ENCODE measurements around the gene CCDC50. TPM values are rescaled to one million over a fixed set of nuclear protein-coding genes. Genes with fewer than 3 reads are reported as not detected.

Gene CCDC50
- total and polyA plus RNA-seq, 4 donors = 23.4 to 119 (median 40.4) TPM

DNA sequence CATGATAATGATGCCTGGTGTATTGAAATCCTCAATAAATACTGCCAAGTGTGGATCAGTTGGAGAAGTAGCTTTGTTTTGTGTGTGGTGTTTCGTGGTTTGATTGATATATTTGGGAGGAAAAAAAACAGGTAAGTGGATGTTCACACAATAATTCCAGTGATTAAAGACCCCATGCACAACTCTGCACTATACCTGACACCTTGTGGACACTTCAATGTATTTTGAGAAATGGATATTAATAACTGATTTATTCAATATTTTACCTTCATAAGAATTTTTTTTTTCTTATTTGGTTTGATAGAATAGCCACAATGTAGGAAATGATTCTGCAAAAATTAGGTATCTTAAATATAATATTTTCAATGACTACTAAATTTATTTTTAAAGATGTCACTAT lies 69.4 kb downstream of the CCDC50 start:
- no peaks in the 10 kb centered on the region for H3K9me3 ChIP-seq (ENCODE audit: control insufficient read depth in 4 of 4, insufficient read depth in 3 of 4, low read length in 3 of 4)
- 90 to 92% methylated on average over 1 of the region's 1 CpG for WGBS, 2 donors
- peaks cover 0 to 9% (median 0%) of the 10 kb centered on the region in 5 donors for H3K4me1 ChIP-seq (ENCODE audit: control insufficient read depth in 5 of 5, insufficient read depth in 5 of 5, low read length in 5 of 5)
- no peak overlapping the region for H3K9ac ChIP-seq (ENCODE audit: insufficient read depth in 1 of 2, low read length in 2 of 2)
- H3K36me3 ChIP-seq (ENCODE audit: control insufficient read depth in 4 of 4, insufficient read depth in 4 of 4, low read length in 4 of 4) = peaks cover 0 to 15% (median 2%) of the 10 kb centered on the region in 4 donors
- H3K27me3 ChIP-seq (ENCODE audit: control insufficient read depth in 3 of 3, insufficient read depth in 3 of 3, low read length in 2 of 3) = no peaks in the 10 kb centered on the region
- no peak overlapping the region for H3K4me3 ChIP-seq
- H3K27ac ChIP-seq (ENCODE audit: low read depth in 1 of 2, low read length in 1 of 2) = no peak overlapping the region
- ATAC-seq (ENCODE audit: insufficient read depth, low FRiP score) (no peak), DNase-seq (no peak)
- TF ChIP-seq, protein P1, sequence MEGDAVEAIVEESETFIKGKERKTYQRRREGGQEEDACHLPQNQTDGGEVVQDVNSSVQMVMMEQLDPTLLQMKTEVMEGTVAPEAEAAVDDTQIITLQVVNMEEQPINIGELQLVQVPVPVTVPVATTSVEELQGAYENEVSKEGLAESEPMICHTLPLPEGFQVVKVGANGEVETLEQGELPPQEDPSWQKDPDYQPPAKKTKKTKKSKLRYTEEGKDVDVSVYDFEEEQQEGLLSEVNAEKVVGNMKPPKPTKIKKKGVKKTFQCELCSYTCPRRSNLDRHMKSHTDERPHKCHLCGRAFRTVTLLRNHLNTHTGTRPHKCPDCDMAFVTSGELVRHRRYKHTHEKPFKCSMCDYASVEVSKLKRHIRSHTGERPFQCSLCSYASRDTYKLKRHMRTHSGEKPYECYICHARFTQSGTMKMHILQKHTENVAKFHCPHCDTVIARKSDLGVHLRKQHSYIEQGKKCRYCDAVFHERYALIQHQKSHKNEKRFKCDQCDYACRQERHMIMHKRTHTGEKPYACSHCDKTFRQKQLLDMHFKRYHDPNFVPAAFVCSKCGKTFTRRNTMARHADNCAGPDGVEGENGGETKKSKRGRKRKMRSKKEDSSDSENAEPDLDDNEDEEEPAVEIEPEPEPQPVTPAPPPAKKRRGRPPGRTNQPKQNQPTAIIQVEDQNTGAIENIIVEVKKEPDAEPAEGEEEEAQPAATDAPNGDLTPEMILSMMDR (IDR thresholded peaks at IDR 0.05; ENCODE audit: control extremely low read depth, extremely low read depth) = no peak

GRCh38 chr3:191399918-191400317 lies 70.7 kb downstream of the CCDC50 start:
- Histone ChIP-seq H3K27me3 (ENCODE audit: control insufficient read depth in 3 of 3, insufficient read depth in 3 of 3, low read length in 2 of 3) (no peaks in the 10 kb centered on the region), H3K9ac (ENCODE audit: insufficient read depth in 1 of 2, low read length in 2 of 2) (no peak overlapping the region), H3K36me3 (ENCODE audit: control insufficient read depth in 4 of 4, insufficient read depth in 4 of 4, low read length in 4 of 4) (peaks cover 0 to 15% (median 2%) of the 10 kb centered on the region in 4 donors), H3K9me3 (ENCODE audit: control insufficient read depth in 4 of 4, insufficient read depth in 3 of 4, low read length in 3 of 4) (no peaks in the 10 kb centered on the region), H3K4me3 (no peak overlapping the region), H3K4me1 (ENCODE audit: control insufficient read depth in 5 of 5, insufficient read depth in 5 of 5, low read length in 5 of 5) (peaks cover 0 to under 1% (median 0%) of the 10 kb centered on the region in 5 donors), H3K27ac (ENCODE audit: low read depth in 1 of 2, low read length in 1 of 2) (no peak overlapping the region)
- ATAC-seq (ENCODE audit: insufficient read depth, low FRiP score) (no peak), DNase-seq (no peak)
- 92% methylated on average over 3 of the region's 3 CpGs for WGBS, 2 donors
- TF ChIP-seq, protein P1 (IDR thresholded peaks at IDR 0.05; ENCODE audit: control extremely low read depth, extremely low read depth) = no peak

DNA sequence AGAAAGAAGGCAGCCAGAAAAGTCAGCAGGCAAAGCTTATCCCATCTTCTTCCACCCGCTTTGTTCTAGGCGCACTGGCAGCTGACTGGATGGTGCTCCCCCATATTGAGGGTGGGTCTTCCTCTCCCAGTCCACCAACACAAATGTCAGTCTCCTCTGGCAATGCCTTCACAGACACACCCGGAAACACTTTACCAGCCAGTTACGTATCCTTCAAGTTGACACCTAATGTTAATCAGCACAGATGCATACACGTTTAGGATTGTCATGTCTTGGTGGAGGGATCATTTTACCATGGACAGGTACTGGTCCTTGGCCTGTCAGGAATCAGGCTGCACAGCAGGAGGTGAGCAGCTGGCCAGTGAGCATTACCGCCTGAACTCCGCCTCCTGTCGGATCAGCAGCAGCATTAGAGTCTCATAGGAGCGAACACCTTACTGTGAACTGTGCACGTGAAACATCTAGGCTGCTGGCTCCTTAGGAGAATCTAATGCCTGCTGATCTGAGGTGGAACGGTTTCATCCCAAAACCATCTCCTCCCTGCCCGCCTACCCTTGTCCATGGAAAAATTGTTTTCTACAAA lies 72.7 kb downstream of the CCDC50 start:
- DNase-seq (no peak), ATAC-seq (ENCODE audit: insufficient read depth, low FRiP score) (no peak)
- Histone ChIP-seq H3K27ac (ENCODE audit: low read depth in 1 of 2, low read length in 1 of 2) (no peak overlapping the region), H3K4me1 (ENCODE audit: control insufficient read depth in 5 of 5, insufficient read depth in 5 of 5, low read length in 5 of 5) (no peaks in the 10 kb centered on the region), H3K36me3 (ENCODE audit: control insufficient read depth in 4 of 4, insufficient read depth in 4 of 4, low read length in 4 of 4) (peaks cover 0 to 15% (median 2%) of the 10 kb centered on the region in 4 donors), H3K9ac (ENCODE audit: insufficient read depth in 1 of 2, low read length in 2 of 2) (no peak overlapping the region), H3K9me3 (ENCODE audit: control insufficient read depth in 4 of 4, insufficient read depth in 3 of 4, low read length in 3 of 4) (no peaks in the 10 kb centered on the region), H3K4me3 (no peak overlapping the region), H3K27me3 (ENCODE audit: control insufficient read depth in 3 of 3, insufficient read depth in 3 of 3, low read length in 2 of 3) (no peaks in the 10 kb centered on the region)
- 89 to 90% methylated on average over 12 of the region's 12 CpGs for WGBS, 2 donors
- TF ChIP-seq, protein P1 (IDR thresholded peaks at IDR 0.05; ENCODE audit: control extremely low read depth, extremely low read depth) = no peak

Data from lung (tissue), 12 donors.